OCI-LY1 (cell line): ENCODE results near the gene TLE2.

ENCODE experiments used
- H2AFZ ChIP-seq: fragments of 200-600 bp; sonication (generic), shearing (Covaris generic); 2 replicates; pipeline ENCODE4 v1.6.0; 2014; ENCODE audit warnings: antibody characterized with exemption, mild to moderate bottlenecking, low read length
- H3F3A ChIP-seq: fragments of 200-600 bp; sonication (generic), shearing (Covaris generic); 2 replicates; pipeline ENCODE4 v1.6.0; 2014; ENCODE audit warnings: mild to moderate bottlenecking, antibody characterized with exemption, low read length, moderate library complexity; ENCODE audit not compliant: insufficient read depth
- H3K27ac ChIP-seq: fragments of 200-600 bp; sonication (generic); 2 replicates; pipeline ENCODE4 v1.5.1; 2014; ENCODE audit warnings: low read length, mixed run types, mild to moderate bottlenecking, low read depth; ENCODE audit not compliant: poor library complexity, severe bottlenecking
- H3K27me3 ChIP-seq: fragments of 200-600 bp; sonication (generic); 2 replicates; pipeline ENCODE4 v1.6.0; 2014; ENCODE audit warnings: antibody characterized with exemption, mild to moderate bottlenecking, low read length, moderate library complexity; ENCODE audit not compliant: insufficient read depth
- H3K36me3 ChIP-seq: fragments of 200-600 bp; sonication (generic); 2 replicates; pipeline ENCODE4 v1.6.1; 2014; ENCODE audit warnings: mild to moderate bottlenecking, antibody characterized with exemption, low read length, moderate library complexity, mixed read lengths; ENCODE audit not compliant: insufficient read depth
- H3K4me1 ChIP-seq: fragments of 200-600 bp; sonication (generic); 2 replicates; pipeline ENCODE4 v1.5.1; 2014; ENCODE audit warnings: mild to moderate bottlenecking, low read length, moderate library complexity; ENCODE audit not compliant: insufficient read depth, severe bottlenecking
- H3K4me2 ChIP-seq: fragments of 200-600 bp; sonication (generic), shearing (Covaris generic); 2 replicates; pipeline ENCODE4 v1.6.1; 2014; ENCODE audit warnings: low read length
- H3K4me3 ChIP-seq: fragments of 200-600 bp; sonication (generic); 2 replicates; pipeline ENCODE4 v1.5.1; 2014; ENCODE audit warnings: low read length, low read depth, mild to moderate bottlenecking, mixed read lengths; ENCODE audit not compliant: poor library complexity, severe bottlenecking
- H3K79me2 ChIP-seq: fragments of 200-600 bp; shearing (Covaris generic); 2 replicates; pipeline ENCODE4 v1.6.1; 2016; ENCODE audit warnings: mixed run types, low read length, mixed read lengths; ENCODE audit not compliant: insufficient read depth
- H3K9ac ChIP-seq: fragments of 200-600 bp; sonication (generic), shearing (Covaris generic); 2 replicates; pipeline ENCODE4 v1.6.1; 2014; ENCODE audit warnings: mild to moderate bottlenecking, low read length, mixed read lengths
- H3K9me2 ChIP-seq: fragments of 200-600 bp; sonication (generic), shearing (Covaris generic); 2 replicates; pipeline ENCODE4 v1.6.1; 2014; ENCODE audit warnings: low read depth, mild to moderate bottlenecking, low read length, mixed read lengths
- H3K9me3 ChIP-seq: fragments of 200-600 bp; shearing (Covaris generic); 2 replicates; pipeline ENCODE4 v1.6.1; 2014; ENCODE audit warnings: low read length, mixed read lengths
- H4K20me1 ChIP-seq: fragments of 200-600 bp; sonication (generic), shearing (Covaris generic); 2 replicates; pipeline ENCODE4 v1.6.0; 2016; ENCODE audit warnings: mild to moderate bottlenecking, low read length; ENCODE audit not compliant: insufficient read depth
- CTCF ChIP-seq: fragments of 200-600 bp; sonication (generic), shearing (Covaris generic); IDR thresholded peaks from 2 replicates; pipeline ENCODE4 v1.5.1; 2017; ENCODE audit warnings: mild to moderate bottlenecking, antibody characterized with exemption, low read length, moderate library complexity, mixed read lengths
- EZH2 ChIP-seq: fragments of 200-600 bp; sonication (generic), shearing (Covaris generic); IDR thresholded peaks from 2 replicates; pipeline ENCODE4 v1.8.0; 2017; ENCODE audit warnings: borderline replicate concordance, mixed run types, mild to moderate bottlenecking, antibody characterized with exemption, low read length, moderate library complexity, mixed read lengths

TLE2 gene

GRCh38 chr19:3005345-3005744 is 23.7 kb downstream of the TLE2 start:
- H3K9me3 ChIP-seq: no peaks in the 10 kb centered on the region
- H3K4me2 ChIP-seq: no peak overlapping the region
- H4K20me1 ChIP-seq: no peaks in the 10 kb centered on the region
- no peaks in the 10 kb centered on the region for H3K4me1 ChIP-seq
- no peak overlapping the region for H3K9ac ChIP-seq
- no peaks in the 10 kb centered on the region for H3K9me2 ChIP-seq
- H3K4me3 ChIP-seq: no peak overlapping the region
- no peaks in the 10 kb centered on the region for H3K79me2 ChIP-seq
- H3K36me3 ChIP-seq: no peaks in the 10 kb centered on the region
- no peak overlapping the region for H3K27ac ChIP-seq
- H2AFZ ChIP-seq: no peak overlapping the region
- no peaks in the 10 kb centered on the region for H3K27me3 ChIP-seq
- H3F3A ChIP-seq: no peaks in the 10 kb centered on the region
- TF ChIP-seq CTCF (no peak), EZH2 (no peak)

GRCh38 chr19:3004522-3004921 is 24.6 kb downstream of the TLE2 start:
- TF ChIP-seq EZH2 (no peak), CTCF (no peak)
- H3K9ac ChIP-seq: no peak overlapping the region
- H4K20me1 ChIP-seq: no peaks in the 10 kb centered on the region

GRCh38 chr19:3003046-3003445 is 26.0 kb downstream of the TLE2 start:
- no peak overlapping the region for H3K4me2 ChIP-seq
- H3K9me3 ChIP-seq: no peaks in the 10 kb centered on the region
- no peak overlapping the region for H3K9ac ChIP-seq
- H3K36me3 ChIP-seq: no peaks in the 10 kb centered on the region; the same call in 1 of the 2 replicates
- no peaks in the 10 kb centered on the region for H3K79me2 ChIP-seq
- no peak overlapping the region for H2AFZ ChIP-seq
- H3K4me1 ChIP-seq: no peaks in the 10 kb centered on the region
- H3K27ac ChIP-seq: no peak overlapping the region
- H3K9me2 ChIP-seq: no peaks in the 10 kb centered on the region
- no peaks in the 10 kb centered on the region for H4K20me1 ChIP-seq
- H3F3A ChIP-seq: no peaks in the 10 kb centered on the region
- no peak for TF ChIP-seq EZH2
- no peak for TF ChIP-seq CTCF
- no peaks in the 10 kb centered on the region for H3K27me3 ChIP-seq
- H3K4me3 ChIP-seq: no peak overlapping the region

More at GRCh38 chr19:3004522-3004921, 24.6 kb downstream of the TLE2 start:
- Histone ChIP-seq H3K4me3 (no peak overlapping the region), H2AFZ (no peak overlapping the region), H3K36me3 (no peaks in the 10 kb centered on the region), H3K4me2 (no peak overlapping the region), H3F3A (no peaks in the 10 kb centered on the region), H3K27me3 (no peaks in the 10 kb centered on the region), H3K4me1 (no peaks in the 10 kb centered on the region), H3K9me3 (no peaks in the 10 kb centered on the region), H3K27ac (no peak overlapping the region), H3K79me2 (no peaks in the 10 kb centered on the region), H3K9me2 (no peaks in the 10 kb centered on the region)
